GM19467 (cell line): ENCODE measurements around the gene ATP6V1F.

Experiments
- ATAC-seq: cut with Tn5 transposase; IDR thresholded peaks from one replicate; pipeline ENCODE4 v1.9.1; 2021; ENCODE audit warnings: mild to moderate bottlenecking, moderate library complexity; ENCODE audit not compliant: unreplicated experiment

Gene ATP6V1F

DNA sequence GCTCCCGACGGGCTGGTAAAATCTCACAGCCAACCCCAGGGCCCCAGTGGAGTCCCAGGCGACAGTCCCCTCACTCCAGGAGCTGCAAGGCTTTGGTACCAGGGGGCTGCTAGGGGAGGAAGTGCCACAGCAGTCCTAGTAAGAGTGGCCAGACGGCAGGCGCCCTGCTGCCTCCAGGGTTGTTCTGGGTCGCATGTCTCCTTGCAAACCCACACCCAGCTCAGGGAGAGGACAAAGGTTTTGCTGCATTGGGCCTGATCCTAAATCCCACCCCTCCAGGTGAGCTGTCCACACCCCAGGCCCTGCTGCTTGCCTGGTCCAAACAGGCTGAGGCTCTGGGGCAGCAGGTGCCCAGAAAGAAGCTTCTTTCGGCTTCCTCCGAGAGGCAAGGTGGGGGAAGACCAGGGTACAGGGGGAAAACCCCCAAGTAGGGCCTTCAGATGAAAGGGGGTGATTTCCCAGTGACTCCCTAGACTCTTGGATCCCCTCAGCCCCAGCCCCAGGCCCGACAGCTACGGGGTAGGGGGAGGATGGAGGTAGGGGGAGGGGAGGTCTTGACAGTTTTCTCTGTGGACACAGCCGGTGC, 52.0 kb downstream of the ATP6V1F start:
- ATAC-seq: no peak

- ATAC-seq: no peak
Observed at GRCh38 chr7:128915271-128915819, 52.7 kb downstream of the ATP6V1F start.
